Activated effector memory CD4-positive, alpha-beta T cell treated with anti-CD3 and anti-CD28 coated beads, Interleukin-2, amount 50 U/mL, for 16 hours (primary cell): ENCODE results near the gene LYST.
"Not testable (repeated sequence)": the region's sequence is repeated elsewhere in the genome, so short reads cannot be mapped to it uniquely, and the experiment has no call there.

Experiments
- DNase-seq: peaks from one replicate; pipeline ENCODE4 v3.0.0-alpha.2; 2020

Gene LYST

DNA sequence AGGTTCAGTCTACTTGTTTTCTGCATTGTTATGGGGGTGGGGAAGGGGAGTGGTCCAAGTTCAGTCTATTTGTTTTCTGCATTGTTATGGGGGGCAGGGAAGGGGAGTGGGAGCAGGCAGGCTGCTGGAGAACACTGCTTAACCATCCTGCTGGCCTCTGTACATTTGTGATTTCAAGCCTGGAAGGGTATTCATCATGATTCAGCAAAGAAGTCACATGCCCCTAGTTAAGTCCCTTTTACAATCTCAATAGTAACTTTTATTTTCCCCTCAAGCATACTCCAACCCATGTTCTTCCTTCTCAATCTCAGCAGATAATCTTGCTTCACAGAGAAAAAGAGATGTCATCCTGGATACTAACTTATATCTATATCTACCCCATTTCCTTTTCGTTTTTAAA lies 7.9 kb downstream of the LYST start:
- DNase-seq: no peak

DNA sequence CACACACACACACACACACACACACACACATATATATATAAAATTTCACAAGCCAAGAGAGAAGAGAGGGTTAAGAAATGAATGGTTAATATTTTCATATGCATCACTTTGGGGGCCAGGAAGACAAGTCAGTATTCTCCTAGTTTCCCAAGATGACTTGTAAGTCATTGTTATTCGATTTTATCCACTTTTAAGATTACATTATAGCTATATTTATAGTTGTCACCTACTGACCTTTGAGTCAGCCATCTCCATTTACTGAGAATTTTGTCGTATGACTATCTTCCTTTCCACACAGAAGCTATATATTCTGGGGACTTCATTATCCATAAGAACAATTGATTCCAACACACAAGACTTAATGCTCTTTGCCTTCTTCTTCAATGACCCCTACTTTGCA lies 8.9 kb downstream of the LYST start:
- no peak for DNase-seq

DNA sequence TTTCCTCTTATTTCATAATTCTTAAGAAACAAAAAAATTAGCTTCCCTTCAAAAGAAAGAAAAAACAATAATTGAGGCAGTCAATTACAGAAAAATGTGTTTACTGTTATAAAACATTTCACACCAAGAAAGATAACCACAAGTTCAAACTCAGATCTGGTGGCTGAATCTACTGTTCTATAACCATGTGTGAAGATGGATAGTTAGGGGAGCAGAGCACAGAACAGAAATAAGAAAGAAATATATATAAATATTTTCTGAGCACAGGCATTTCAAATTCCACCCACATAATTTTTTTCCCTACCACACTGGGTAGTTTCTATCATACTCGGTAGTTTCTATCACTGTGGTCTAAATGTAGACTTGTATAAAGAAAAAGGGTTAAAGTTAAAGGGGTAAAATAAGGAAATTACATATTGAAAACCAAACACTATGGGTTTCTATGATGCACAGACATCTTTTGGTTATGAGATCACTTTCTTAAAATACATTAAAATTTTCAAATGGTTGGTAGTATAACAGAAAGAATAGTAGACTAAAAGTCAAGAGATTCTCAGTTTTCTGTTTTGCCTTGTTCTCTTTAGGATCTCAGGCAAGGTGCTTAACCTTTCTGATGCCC lies 10.8 kb downstream of the LYST start:
- no peak for DNase-seq

DNA sequence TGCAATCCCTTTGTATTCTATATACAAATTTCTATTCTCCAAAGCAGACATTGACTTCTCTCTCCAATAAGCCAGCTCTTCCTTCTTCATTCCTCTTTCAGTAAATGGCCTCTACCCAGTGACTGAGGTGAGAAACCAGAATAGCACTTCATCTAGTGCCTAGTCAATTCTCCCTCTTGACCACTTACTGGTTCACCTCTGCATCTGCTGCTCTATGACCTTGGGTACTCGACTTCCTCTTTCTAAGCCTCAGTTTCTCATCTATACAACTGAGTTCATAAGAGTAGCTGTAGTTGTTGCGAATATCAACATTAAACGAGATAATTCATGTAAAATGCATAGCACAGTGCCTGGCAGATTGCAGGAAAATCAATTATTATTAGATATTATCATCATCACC lies 12.4 kb downstream of the LYST start:
- DNase-seq: no peak

DNA sequence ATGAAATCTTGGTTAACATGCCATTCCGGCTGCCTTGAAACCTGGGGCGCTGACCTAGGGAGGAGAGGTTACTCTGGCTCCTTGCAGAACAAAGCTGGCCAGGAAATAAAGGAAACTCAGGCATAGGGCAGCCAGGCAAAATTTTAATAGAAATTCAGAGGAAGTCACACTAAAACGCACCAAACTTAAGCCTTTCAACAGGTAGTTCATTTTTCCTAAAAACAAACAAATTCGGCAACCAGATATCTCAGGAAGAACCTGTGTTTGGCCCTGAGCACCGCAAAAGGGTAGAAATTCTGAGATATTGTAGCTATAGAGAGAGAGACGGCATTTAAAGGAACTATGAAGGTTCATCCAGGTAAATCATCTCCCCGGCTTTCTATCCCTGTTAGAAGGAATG lies 13.1 kb downstream of the LYST start:
- DNase-seq: no peak

DNA sequence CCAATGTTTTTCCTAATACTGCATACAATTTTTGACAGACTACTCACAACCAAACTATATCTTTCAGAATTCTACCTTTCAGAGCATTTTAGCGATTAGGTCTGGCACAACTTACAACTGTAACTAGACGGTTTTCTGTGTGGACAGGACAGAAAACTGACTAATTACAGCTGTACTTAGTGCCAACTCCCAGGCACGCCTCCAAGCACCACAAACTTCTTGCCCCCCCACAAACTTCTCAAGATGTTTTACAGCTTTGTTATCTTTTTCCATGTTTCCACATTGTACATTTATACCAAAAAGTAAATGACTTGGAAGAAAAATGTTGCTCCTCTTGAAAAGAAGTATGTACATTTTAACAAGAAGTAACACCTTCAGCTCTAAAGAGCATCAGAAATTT lies 13.8 kb downstream of the LYST start:
- DNase-seq: no peak

DNA sequence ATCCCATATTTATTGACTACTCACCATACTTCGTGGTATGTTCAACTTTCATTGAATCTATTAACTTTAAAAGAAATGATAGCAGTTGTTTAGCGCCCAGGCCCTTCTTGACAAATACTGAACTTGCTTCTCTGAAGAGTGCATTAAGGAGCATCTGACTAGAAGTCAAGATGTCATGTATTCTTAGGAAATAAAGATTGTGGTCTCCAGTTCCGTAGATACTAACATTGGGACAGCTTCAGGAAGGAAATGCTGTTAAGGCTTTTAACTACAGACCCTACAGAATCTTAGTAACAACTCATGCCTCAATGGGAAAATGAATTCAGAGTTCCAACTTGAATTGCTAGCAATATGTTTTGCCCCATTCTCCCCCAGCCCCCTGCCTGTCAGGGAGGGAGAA lies 14.8 kb downstream of the LYST start:
- DNase-seq: no peak

DNA sequence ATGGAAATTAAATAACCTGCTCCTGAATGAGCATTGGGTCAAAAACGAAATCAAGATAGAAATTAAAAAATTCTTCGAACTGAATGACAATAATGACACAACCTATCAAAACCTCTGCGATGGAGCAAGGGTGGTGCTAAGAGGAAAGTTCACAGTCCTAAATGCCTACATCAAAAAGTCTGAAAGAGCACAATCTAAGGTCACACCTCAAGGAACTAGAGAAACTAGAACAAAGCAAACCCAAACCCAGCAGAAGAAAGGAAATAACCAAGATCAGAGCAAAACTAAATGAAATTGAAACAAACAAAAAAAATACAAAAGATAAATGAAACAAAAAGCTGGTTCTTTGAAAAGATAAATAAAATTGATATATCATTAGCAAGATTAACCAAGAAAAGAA lies 18.5 kb downstream of the LYST start:
- DNase-seq: not testable (repeated sequence)

DNA sequence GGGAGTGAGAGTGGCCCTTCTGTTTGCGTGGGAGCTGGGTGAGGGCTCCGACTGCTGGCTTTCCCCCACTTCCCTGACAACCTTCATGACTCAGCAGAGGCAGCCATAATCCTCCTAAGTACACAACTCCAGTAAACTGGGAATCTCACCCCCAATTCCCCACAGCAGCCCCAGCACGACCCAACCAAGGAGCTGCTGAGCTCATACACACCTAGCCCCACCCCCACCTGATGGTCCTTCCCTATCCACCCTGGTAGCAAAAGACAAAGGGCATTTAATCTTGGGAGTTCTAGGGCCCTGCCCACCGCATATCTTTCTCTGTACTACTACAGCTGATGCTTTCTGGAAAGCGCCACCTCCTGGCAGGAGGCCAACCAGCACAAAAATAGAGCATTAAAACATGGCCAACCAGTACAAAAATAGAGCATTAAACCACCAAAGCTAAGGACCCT lies 21.0 kb downstream of the LYST start:
- DNase-seq: not testable (repeated sequence)

DNA sequence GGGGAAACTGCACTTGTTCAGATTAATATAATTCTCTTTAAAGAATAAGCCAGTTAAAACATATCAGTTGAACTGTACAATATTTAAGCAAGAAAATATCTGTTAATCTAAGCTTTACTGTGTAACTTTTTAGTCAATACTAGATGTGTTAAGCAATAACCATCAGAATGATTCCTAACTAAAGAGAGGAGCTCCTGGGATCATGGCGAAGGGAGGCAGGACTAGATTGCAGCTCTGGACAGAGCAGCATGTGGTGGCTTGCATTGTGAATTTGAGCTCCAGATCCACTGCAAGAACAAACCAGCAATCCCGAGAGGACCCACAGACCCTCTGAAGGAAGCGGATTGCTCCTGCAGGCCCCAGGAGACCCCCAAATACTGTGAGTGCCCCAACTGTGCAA lies 21.9 kb downstream of the LYST start:
- no peak for DNase-seq

DNA sequence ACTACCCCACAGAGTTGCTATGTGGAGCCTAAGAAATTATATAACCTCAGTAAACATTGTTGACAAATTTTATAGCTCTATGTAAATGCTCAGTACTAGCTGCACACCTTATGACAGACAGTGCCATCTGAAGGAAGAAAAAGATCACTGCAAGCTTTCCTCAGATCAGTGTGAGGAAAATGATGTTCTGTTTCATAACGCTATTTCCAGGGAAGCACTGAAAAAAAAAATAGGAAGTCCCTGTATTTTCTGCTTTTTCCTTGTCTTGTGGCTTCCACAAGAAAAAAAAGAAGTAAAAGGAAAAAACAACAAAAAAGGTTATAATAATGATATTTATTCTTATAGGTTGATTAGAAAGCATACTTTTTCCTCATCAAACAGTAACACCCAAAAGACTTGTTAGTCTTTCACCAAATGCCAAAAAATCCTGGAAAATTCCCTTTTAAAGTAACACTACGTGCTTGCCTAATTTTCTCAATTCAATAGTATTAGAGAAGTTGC lies 23.2 kb downstream of the LYST start:
- DNase-seq: no peak

DNA sequence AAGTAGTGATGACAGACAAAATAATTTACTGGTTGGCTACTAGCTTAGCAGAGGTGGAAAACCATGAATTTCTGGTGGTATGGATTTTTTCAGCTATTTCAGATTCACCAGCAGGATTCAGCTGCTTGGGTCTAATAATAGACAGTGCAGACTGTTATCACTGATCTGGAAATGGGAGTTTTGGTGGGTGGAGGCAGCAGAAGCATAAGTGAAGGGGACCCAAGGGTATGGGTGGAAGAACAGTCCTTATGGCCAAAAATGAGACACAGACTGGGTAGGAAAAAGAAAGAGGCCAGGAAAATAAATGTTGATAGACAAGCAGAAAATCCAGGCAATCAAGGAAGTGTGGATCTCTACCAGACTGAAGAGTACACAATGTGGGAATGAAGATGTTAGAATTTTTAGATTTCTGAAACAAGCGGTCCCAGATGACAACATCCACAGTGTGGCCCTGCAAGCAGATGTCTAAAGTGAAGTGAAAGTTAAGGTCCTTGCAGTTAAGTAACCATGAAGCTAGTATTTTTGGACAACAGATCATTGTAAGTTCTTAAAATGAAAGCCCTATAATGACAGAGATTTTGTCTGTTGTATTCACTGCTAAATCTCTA lies 24.7 kb downstream of the LYST start:
- no peak for DNase-seq

DNA sequence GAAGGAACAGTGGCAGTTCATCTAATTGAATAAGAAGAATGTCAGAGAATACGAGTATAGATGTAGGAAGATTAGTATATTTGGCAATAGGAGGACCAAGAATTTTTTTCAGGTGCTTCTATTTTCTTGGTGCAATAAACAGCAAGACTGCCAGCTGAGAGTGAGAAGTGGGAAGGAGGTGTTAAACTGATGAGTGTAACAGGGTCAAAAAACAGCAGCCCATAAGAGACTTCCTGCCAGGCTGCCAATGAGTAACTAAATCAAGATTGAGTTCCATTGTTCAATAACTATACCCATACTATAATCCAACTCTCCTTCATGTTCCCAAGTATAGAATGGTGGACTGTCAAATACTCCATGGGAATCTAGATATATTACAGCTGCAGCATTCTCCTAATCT lies 28.7 kb downstream of the LYST start:
- DNase-seq: no peak

DNA sequence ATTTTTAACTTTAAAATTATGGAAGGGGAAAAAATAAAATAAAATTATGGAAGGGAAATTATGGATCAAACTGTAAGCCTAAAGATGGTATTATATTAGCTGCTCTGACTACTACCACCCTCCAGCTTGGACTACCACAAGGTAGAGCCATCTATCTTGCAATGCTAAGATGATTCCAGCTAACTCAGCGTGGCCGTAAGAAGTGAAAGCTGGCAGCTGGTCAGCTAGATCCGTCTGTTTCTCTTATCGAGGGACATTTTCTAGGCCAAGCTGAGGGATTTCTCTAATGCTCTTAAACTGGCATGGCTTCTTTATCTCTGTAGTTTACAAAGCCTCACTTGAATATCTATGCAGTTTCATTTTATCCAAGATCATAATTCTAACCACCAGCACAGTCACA lies 31.5 kb downstream of the LYST start:
- no peak for DNase-seq

DNA sequence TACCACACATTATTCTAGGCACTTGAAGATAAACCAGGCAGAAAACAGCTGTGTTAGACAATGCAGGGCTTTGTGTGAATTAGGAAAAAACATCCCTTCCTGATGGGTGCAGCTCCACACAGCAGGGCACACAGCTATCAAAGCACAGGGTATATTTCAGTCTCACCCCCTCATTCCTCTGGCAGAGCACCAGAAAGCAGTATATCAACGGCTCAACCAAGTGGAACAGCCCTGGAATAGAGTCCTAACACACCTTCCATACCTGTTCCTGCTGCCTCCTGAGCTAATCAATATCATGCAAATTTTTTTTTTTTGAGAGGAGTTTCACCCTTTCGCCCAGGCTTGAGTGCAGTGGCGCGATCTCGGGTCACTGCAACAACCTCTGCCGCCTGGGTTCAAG lies 32.1 kb downstream of the LYST start:
- no peak for DNase-seq

DNA sequence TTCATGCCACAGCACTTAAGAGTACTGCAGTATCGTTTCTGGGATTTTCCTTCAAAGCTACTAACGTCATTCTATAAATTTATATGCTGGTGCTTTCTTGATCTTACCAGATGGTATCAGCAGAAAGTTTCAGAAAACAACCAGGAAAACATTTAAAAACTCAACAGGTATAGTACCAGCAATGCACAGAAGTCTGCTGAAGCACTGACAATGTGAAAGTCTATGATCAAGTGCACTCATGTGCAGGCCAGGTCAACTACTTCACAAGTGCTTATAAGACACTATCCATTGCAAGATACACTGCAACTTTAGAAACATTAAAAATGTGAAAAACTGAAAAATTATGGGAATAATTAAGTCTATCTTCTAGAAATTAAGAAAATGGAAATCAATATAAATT lies 34.7 kb downstream of the LYST start:
- DNase-seq: no peak

DNA sequence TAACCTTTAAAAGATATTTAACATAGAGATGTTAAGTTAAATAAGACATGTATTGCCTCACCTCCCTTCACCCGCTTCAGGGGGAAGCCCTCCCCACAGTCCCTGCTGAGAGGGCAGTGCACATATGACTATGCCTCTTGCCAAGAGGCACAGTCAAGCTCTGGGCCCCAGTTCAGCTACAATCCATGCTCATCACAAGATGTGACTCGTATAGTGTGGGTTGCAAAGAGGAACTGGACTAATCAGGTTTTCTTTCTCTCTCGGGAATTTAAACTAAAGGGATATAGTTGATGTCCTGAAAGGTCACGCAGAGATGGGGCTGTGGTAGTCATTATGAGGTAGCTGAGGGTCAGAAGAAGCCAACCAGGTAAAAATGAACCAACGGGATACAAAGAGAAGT lies 35.6 kb downstream of the LYST start:
- no peak for DNase-seq

DNA sequence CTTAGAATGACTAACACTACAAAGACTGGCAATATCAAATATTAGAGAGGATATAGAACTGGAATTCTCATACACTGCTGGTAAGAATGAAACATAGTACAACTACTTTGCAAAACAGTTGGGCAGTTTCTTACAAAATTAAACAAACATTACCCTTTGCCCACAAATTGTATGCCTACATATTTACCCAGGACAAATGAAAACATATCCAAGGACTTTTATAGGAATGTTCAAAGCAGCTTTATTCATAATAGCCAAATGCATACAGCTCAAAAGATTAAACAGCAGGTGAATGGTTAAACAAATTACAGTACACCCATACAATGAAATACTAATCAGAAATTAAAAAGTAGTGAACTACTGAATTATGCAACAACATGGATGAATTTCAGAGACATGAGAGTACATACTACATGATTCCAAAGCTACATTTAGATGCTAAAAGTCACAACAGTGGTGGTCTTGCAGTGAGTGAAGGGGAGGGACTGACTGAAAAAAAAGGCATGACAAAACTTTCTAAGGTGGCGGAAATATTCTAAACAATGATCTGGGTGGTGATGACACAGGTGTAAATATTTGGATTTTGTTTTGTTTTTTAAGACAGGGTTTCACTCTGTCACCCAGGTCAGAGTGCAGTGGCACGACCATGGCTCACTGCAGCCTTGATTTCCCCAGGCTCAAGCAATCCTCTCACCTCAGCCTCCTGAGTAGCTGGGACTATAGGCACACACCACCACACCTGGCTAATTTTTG lies 40.4 kb downstream of the LYST start:
- DNase-seq: no peak

DNA sequence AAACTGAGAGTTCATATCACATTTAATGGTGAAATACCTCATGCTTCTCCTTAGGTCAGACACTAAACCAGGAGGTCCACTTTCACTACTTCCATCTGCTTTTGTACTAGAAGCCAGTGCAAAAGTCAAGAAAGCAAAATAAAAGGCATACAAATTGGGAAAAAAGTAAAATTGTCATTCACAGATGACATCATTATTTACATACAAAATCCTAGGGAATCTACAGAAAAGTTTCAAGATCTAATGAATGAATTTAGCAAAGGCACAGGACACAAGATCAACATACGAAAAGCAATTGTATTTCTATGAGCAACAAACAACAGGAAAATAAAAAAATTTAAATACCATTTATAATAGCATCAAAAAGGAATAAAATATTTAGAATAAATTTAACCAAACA lies 41.5 kb downstream of the LYST start:
- no peak for DNase-seq

DNA sequence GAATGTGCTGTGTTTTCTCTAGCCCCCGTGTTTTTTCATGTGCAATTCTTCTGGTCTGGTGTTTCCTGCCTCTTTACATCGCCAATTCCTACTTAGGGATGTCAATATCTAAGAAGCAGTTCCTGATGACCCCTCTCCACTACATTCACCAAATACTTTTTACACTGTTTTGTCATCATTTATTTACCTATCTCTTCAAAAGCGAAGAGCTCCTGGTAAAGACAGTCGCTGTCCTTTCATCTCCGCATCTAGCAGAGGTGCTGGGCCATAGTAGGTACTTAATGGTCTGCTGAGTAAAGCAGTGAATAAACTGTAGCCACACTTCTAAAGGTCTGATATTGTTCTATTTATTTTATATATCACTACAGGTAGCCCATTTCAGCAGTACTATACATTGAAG lies 43.0 kb downstream of the LYST start:
- no peak for DNase-seq

DNA sequence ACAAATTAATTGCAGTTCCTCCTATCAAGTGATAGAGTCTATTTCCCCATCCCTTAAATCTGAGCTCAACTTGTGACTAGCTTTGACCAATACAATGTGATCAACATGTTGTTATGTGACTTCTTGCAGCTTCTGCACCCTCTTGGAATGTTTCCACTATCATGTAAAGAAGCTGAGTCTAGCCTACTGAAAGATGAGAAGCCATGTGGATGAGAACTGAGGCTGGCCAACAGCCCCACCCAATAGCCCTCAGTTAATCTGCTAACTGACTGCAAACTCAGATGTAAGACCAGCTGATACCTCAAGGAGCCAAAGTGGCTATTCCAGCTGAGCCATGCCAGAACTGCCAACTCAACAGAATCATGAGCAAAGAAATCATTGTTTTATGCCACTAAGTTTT lies 44.0 kb downstream of the LYST start:
- DNase-seq: no peak

DNA sequence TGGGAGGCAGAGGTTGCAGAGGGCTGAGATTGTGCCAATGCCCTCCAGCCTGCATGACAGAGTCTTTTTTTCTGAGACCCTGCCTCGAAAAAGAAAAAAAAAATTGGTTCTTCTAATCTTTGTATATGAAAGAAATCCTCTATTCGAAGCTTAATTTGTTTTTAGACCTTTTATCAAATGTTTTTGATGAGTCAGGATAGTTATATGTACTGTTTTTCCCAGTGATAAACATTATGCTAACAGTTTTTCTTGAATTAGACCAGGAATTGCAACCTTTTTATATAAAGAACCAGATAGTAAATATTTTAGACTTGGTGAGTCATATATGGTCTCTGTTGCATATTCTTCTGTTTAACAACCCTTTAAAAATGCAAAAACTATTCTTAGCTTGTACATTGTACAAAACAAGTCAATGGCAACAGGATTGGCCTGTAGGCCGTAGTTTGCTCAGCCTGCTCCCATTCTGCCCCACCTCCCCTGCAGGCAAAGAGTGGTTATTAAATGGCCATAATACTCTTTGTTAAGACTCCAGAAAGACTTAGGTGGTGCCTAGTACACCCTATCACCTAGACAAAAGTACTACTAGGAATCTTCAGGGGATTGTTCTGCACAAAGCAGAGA lies 45.2 kb downstream of the LYST start:
- DNase-seq: no peak

DNA sequence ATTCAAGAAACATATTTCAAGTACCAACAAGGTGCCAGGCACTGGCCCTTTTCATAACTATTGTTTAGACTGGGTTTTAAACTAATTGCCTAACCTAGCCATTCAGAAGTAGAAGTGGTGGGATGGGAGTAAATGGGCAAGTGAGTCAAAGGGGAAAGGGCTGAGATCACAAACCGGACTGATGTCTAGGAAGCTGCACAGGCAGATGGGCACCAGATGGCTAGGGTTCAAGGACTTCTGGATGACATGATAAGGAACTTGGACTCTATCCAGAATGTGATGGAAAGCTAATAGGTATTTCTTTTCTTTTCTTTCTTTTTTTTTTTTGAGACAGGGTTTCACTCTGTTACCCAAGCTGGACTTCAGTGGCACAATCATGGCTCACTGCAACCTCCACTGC lies 46.6 kb downstream of the LYST start:
- DNase-seq: no peak

DNA sequence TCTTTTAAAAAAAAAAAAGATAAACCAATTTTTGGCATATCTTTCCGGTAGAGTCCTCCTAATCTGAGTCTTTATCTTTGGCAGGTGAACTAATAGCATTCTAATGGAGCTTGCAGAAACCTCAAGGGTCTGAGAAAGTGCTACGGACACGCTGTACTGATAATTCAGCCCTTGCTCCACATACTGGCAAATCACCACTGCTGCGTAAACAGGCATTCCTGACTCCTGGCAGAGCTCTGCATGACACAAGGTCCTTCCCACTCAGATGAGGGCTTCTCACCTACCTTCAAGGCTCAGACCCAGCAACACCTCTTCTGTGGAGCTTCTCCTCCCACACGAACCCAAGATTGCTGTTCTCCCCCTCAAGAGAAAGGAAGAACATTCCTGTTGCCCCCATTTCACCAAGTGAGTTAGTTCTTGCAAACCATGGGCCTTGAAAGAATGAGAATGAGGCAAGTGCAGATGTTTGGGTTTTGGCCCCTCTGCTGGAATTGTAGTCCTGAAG lies 48.0 kb downstream of the LYST start:
- DNase-seq: no peak
